A673 (cell line): ENCODE data around the gene SGCD. TPM values are rescaled to one million over a fixed set of nuclear protein-coding genes. Genes with fewer than 3 reads are reported as not detected.

ENCODE experiments used
- BruUV-seq: library from RNA; stranded (reverse); fragments of 400-500 nt; replicated peaks from 2 replicates; lab custom pipeline; 2021; lab: Mats Ljungman, UMichigan
- CTCF ChIA-PET: fragments of 300-600 bp; sonication (Branson Sonifier 250); formaldehyde crosslinking; loops from one replicate; lab custom pipeline; 2022; ENCODE audit warnings: antibody characterized with exemption; lab: Charles Lee
- POLR2A ChIA-PET: fragments of 300-600 bp; sonication (Branson Sonifier 250); formaldehyde crosslinking; loops from one replicate; lab custom pipeline; 2022; ENCODE audit warnings: antibody characterized with exemption; ENCODE audit not compliant: low non-redundant PET; lab: Charles Lee
- DNase-seq: peaks from one replicate; pipeline ENCODE4 v3.0.0-alpha.2; 2015; ENCODE audit warnings: low spot score
- H3K27ac ChIP-seq: fragments of 200-600 bp; sonication (generic); 2 replicates; pipeline ENCODE4 v1.5.1; 2016; ENCODE audit warnings: mixed run types, low read depth, mild to moderate bottlenecking, mixed read lengths, antibody characterized with exemption, low read length; ENCODE audit not compliant: poor library complexity, severe bottlenecking
- H3K27me3 ChIP-seq: fragments of 200-600 bp; sonication (generic); replicated peaks from 2 replicates; pipeline ENCODE4 v1.6.1; 2017; ENCODE audit warnings: mixed run types, low read depth, mild to moderate bottlenecking, mixed read lengths, antibody characterized with exemption, low read length; ENCODE audit not compliant: insufficient read depth, poor library complexity
- H3K36me3 ChIP-seq: fragments of 200-600 bp; sonication (generic); 2 replicates; pipeline ENCODE4 v1.6.1; 2016; ENCODE audit warnings: mixed run types, mild to moderate bottlenecking, mixed read lengths, antibody characterized with exemption, low read length; ENCODE audit not compliant: insufficient read depth, poor library complexity, severe bottlenecking
- H3K4me1 ChIP-seq: fragments of 200-600 bp; sonication (generic); 2 replicates; pipeline ENCODE4 v1.6.1; 2017; ENCODE audit warnings: mixed run types, mild to moderate bottlenecking, mixed read lengths, antibody characterized with exemption, low read length; ENCODE audit not compliant: insufficient read depth, poor library complexity, severe bottlenecking
- H3K4me3 ChIP-seq: fragments of 200-600 bp; sonication (generic); 2 replicates; pipeline ENCODE4 v1.5.1; 2016; ENCODE audit warnings: low read depth, mixed run types, mild to moderate bottlenecking, mixed read lengths, low read length; ENCODE audit not compliant: poor library complexity, severe bottlenecking
- H3K9me3 ChIP-seq: fragments of 200-600 bp; sonication (generic); 2 replicates; pipeline ENCODE4 v1.6.1; 2016; ENCODE audit warnings: mixed run types, low read depth, mild to moderate bottlenecking, mixed read lengths, antibody characterized with exemption, low read length; ENCODE audit not compliant: poor library complexity, severe bottlenecking
- EZH2 ChIP-seq: fragments of 200-600 bp; sonication (generic); IDR thresholded peaks from 2 replicates; pipeline ENCODE4 v1.6.1; 2017; ENCODE audit warnings: borderline replicate concordance, low read depth, mild to moderate bottlenecking, mixed read lengths, antibody characterized with exemption, low read length; ENCODE audit not compliant: poor library complexity, severe bottlenecking
- intact Hi-C: fragments of 100-400 bp; cut with micrococcal nuclease; formaldehyde crosslinking; loops from one replicate; pipeline ENCODE4 v1.10.0; 2022; ENCODE audit not compliant: unreplicated experiment
- total RNA-seq: library from RNA; stranded (reverse); gene quantifications from 2 replicates; pipeline ENCODE4 v1.2.3, GENCODE V29; 2021
- TF ChIP-seq, protein P1 (sequence below): fragments of 300-800, 200-600 bp; sonication (generic); conservative IDR thresholded peaks from 2 replicates; pipeline ENCODE4 v1.5.1; 2017; ENCODE audit warnings: low read depth, mild to moderate bottlenecking, antibody characterized with exemption, low read length, moderate library complexity, mixed read lengths

SGCD gene
- total RNA-seq, 1 experiment from 2014 or later, result 0.17 TPM

DNA sequence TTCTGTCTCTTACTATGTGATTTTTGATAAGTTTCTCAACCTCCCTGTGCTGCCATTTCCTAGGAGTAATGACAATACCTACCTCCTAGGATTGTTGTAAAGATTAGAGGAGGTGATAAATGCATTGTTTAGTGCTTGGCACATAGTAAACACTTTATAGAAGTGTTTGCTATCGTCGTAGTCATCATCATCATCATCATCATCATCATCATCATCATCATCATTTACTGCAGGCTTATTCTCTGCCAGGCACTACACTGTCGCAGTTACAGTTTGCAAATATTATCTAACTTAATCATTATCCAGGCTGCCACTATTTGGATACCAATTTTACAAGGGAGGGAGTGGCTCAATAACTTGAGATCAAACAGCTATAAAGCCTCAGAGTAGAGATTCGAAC is 24.5 kb downstream of the SGCD start:
- Histone ChIP-seq H3K4me3 (no peak overlapping the region), H3K27me3 (no peaks in the 10 kb centered on the region), H3K4me1 (no peaks in the 10 kb centered on the region), H3K9me3 (no peaks in the 10 kb centered on the region), H3K36me3 (no peaks in the 10 kb centered on the region), H3K27ac (no peak overlapping the region)
- ChIA-PET POLR2A (no interaction called here), CTCF (no interaction called here)
- no peak for DNase-seq
- TF ChIP-seq EZH2, result no peak
- TF ChIP-seq, protein P1, sequence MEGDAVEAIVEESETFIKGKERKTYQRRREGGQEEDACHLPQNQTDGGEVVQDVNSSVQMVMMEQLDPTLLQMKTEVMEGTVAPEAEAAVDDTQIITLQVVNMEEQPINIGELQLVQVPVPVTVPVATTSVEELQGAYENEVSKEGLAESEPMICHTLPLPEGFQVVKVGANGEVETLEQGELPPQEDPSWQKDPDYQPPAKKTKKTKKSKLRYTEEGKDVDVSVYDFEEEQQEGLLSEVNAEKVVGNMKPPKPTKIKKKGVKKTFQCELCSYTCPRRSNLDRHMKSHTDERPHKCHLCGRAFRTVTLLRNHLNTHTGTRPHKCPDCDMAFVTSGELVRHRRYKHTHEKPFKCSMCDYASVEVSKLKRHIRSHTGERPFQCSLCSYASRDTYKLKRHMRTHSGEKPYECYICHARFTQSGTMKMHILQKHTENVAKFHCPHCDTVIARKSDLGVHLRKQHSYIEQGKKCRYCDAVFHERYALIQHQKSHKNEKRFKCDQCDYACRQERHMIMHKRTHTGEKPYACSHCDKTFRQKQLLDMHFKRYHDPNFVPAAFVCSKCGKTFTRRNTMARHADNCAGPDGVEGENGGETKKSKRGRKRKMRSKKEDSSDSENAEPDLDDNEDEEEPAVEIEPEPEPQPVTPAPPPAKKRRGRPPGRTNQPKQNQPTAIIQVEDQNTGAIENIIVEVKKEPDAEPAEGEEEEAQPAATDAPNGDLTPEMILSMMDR, result no peak
- intact Hi-C loops, result no loop called here
- no TSS peak for BruUV-seq

- Histone ChIP-seq H3K36me3 (no peaks in the 10 kb centered on the region), H3K4me3 (no peak overlapping the region), H3K27me3 (no peaks in the 10 kb centered on the region), H3K9me3 (no peaks in the 10 kb centered on the region), H3K27ac (no peak overlapping the region), H3K4me1 (no peaks in the 10 kb centered on the region)
- BruUV-seq, result no TSS peak
- no peak for DNase-seq
- intact Hi-C loops, result no loop called here
- CTCF ChIA-PET, result no interaction called here
- TF ChIP-seq, protein P1, result no peak
- TF ChIP-seq EZH2, result no peak
- POLR2A ChIA-PET, result no interaction called here
These were observed 27.6 kb downstream of the SGCD start for GRCh38 chr5:156354571-156354970.

- Histone ChIP-seq H3K9me3 (no peaks in the 10 kb centered on the region), H3K27ac (no peak overlapping the region), H3K4me3 (no peak overlapping the region), H3K4me1 (no peaks in the 10 kb centered on the region), H3K36me3 (no peaks in the 10 kb centered on the region), H3K27me3 (no peaks in the 10 kb centered on the region)
- TF ChIP-seq EZH2, result no peak
- TF ChIP-seq, protein P1, result no peak
- ChIA-PET CTCF (no interaction called here), POLR2A (no interaction called here)
- DNase-seq, result no peak
- intact Hi-C loops, result no loop called here
- no TSS peak for BruUV-seq
These were observed 29.3 kb downstream of the SGCD start for GRCh38 chr5:156356238-156356637.
